Activated CD8-positive, alpha-beta T cell treated with anti-CD3 and anti-CD28 coated beads for 36 hours (primary cell): ENCODE measurements around the gene ATRNL1. TPM values are rescaled to one million over a fixed set of nuclear protein-coding genes. Genes with fewer than 3 reads are reported as not detected.

Experiments
- ATAC-seq: fragments of 200-7000 bp; cut with Tn5 transposase; one replicate; pipeline ENCODE4 v1.10.0; 2021; ENCODE audit warnings: mild to moderate bottlenecking, moderate library complexity
- CTCF ChIA-PET: fragments of 350-600 bp; sonication (Branson Sonifier 250); formaldehyde crosslinking; loops from one replicate; lab custom pipeline; 2021; ENCODE audit warnings: antibody characterized with exemption; lab: Charles Lee
- POLR2A ChIA-PET: fragments of 350-600 bp; sonication (Branson Sonifier 250); formaldehyde crosslinking; loops from one replicate; lab custom pipeline; 2021; ENCODE audit warnings: antibody characterized with exemption; lab: Charles Lee
- DNase-seq: peaks from one replicate; pipeline ENCODE4 v3.0.0-alpha.2; 2020
- H3K27ac Mint-ChIP-seq: one replicate; pipeline ENCODE4 v1.8.0; 2021; ENCODE audit warnings: mild to moderate bottlenecking, mixed read lengths
- H3K27me3 Mint-ChIP-seq: one replicate; pipeline ENCODE4 v1.8.0; 2021; ENCODE audit warnings: mixed read lengths
- H3K36me3 Mint-ChIP-seq: one replicate; pipeline ENCODE4 v1.8.0; 2021; ENCODE audit warnings: low read depth, mixed read lengths
- H3K4me1 Mint-ChIP-seq: one replicate; pipeline ENCODE4 v1.8.0; 2021; ENCODE audit warnings: low read depth, mixed read lengths
- H3K4me3 Mint-ChIP-seq: one replicate; pipeline ENCODE4 v1.8.0; 2021; ENCODE audit warnings: mild to moderate bottlenecking, moderate library complexity, mixed read lengths
- H3K9me3 Mint-ChIP-seq: one replicate; pipeline ENCODE4 v1.8.0; 2021; ENCODE audit warnings: mixed read lengths
- CTCF ChIP-seq: fragments of 200-600 bp; IDR thresholded peaks from one replicate; pipeline ENCODE4 v1.8.0; 2022; ENCODE audit warnings: antibody characterized with exemption, mild to moderate bottlenecking
- intact Hi-C: fragments of 100-400 bp; cut with micrococcal nuclease; formaldehyde crosslinking; loops from one replicate; pipeline ENCODE4 v1.10.0; 2022
- total RNA-seq, 2 experiments: library from RNA; stranded (reverse); gene quantifications; one replicate each; pipeline ENCODE4 v1.2.3, GENCODE V29; 2021

The ATRNL1 gene
- total RNA-seq, 2 experiments from 2014 or later, result not detected

GRCh38 chr10:115091161-115091560, 2.0 kb upstream of the ATRNL1 start:
- Mint-ChIP-seq H3K4me3 (no peak overlapping the region), H3K27me3 (peaks cover 43% of the 10 kb centered on the region), H3K4me1 (peaks cover 8% of the 10 kb centered on the region), H3K36me3 (peaks cover 2% of the 10 kb centered on the region), H3K9me3 (peaks cover 10% of the 10 kb centered on the region), H3K27ac (no peak overlapping the region)
- DNase-seq, result no peak
- no peak for TF ChIP-seq CTCF
- POLR2A ChIA-PET, result no interaction called here
- ATAC-seq, result no peak
- intact Hi-C loops, result no loop called here
- CTCF ChIA-PET, result interaction anchor here (1.1 kb wide), 1 partner anchor 10 kb away, joined by 3 read pairs; no protein-coding TSS in a partner anchor

GRCh38 chr10:115092258-115092554, 959 bp upstream of the ATRNL1 start:
- Mint-ChIP-seq H3K4me1 (peaks cover 8% of the 10 kb centered on the region), H3K36me3 (peaks cover 2% of the 10 kb centered on the region), H3K9me3 (peaks cover 4% of the 10 kb centered on the region), H3K27me3 (peaks cover 39% of the 10 kb centered on the region), H3K27ac (no peak overlapping the region), H3K4me3 (peak overlapping the region; percentile 74)
- intact Hi-C loops, result no loop called here
- ATAC-seq, result peak; percentile 14
- ChIA-PET CTCF (no interaction called here), POLR2A (no interaction called here)
- TF ChIP-seq CTCF, result no peak
- DNase-seq, result no peak

- Mint-ChIP-seq H3K36me3 (peaks cover 2% of the 10 kb centered on the region), H3K27ac (peak overlapping the region; percentile 34), H3K4me3 (peak overlapping the region; percentile 74), H3K4me1 (peaks cover 8% of the 10 kb centered on the region), H3K9me3 (peaks cover 2% of the 10 kb centered on the region), H3K27me3 (peaks cover 38% of the 10 kb centered on the region)
- DNase-seq, result peak; percentile 25
- TF ChIP-seq CTCF, result no peak
- POLR2A ChIA-PET, result no interaction called here
- CTCF ChIA-PET, result no interaction called here
- ATAC-seq, result peak; percentile 85
- intact Hi-C loops, result no loop called here
Measured at GRCh38 chr10:115092555-115093285, 445 bp upstream of the ATRNL1 start.

GRCh38 chr10:115093776-115094408, 727 bp downstream of the ATRNL1 start:
- peaks cover 38% of the 10 kb centered on the region for H3K27me3 Mint-ChIP-seq
- no peaks in the 10 kb centered on the region for H3K9me3 Mint-ChIP-seq
- ChIA-PET CTCF (no interaction called here), POLR2A (no interaction called here)
- H3K4me3 Mint-ChIP-seq, result peak overlapping the region; percentile 50
- DNase-seq, result peak; percentile 11
- TF ChIP-seq CTCF, result no peak
- peaks cover 8% of the 10 kb centered on the region for H3K4me1 Mint-ChIP-seq
- no peaks in the 10 kb centered on the region for H3K36me3 Mint-ChIP-seq
- intact Hi-C loops, result no loop called here
- ATAC-seq, result peak; percentile 49
- H3K27ac Mint-ChIP-seq, result no peak overlapping the region

DNA sequence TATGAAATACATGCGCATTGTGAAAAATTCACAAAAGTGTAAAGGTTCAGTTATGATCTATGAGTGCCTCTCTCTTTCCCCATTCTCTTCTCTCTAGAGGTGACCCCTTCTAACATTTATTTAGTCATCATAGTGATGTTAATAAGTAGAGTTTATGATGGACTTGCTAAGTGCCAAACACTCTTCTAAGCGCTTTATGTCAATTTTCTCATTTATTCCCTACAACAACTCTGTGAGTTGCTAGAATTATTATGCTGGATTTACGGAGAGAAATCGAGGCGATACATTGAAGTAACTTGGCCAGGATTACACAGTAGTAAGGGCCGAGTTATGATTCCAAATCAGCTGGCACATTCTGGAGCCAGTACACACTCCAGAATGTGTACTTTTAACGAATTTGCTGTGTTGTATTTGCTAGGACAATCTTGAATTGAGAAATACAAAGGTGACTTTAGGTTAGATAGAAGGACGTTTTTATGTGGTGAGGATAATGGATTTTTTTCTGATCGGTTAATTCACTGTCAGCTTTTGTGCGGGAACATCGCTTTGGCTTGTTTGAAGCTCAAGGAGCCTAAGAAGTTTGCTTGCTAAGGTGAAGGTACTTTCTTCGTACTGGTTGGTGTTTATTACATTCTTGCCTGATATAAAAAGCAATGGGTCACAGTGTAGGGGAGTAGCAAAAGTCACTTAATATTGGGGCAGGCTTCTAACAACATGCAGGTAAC, 1.4 kb downstream of the ATRNL1 start:
- Mint-ChIP-seq H3K4me1 (peaks cover 8% of the 10 kb centered on the region), H3K9me3 (no peaks in the 10 kb centered on the region), H3K36me3 (no peaks in the 10 kb centered on the region), H3K4me3 (peak overlapping the region; percentile 46), H3K27ac (no peak overlapping the region), H3K27me3 (peaks cover 38% of the 10 kb centered on the region)
- ATAC-seq (no peak), DNase-seq (no peak)
- intact Hi-C loops, result no loop called here
- POLR2A ChIA-PET, result no interaction called here
- no peak for TF ChIP-seq CTCF
- CTCF ChIA-PET, result no interaction called here
